Ishikawa (cell line): Measurements from ENCODE around the gene SERPINA12.

Experiments
- CEBPB ChIP-seq: IDR thresholded peaks from 2 replicates; pipeline ENCODE4 v1.6.1; 2012
- TAF1 ChIP-seq: IDR thresholded peaks from 2 replicates; pipeline ENCODE4 v1.6.1; 2012; ENCODE audit warnings: low read depth, mild to moderate bottlenecking
- TEAD4 ChIP-seq: IDR thresholded peaks from 2 replicates; pipeline ENCODE4 v1.6.1; 2012
- YY1 ChIP-seq: IDR thresholded peaks from 2 replicates; pipeline ENCODE4 v1.6.1; 2012; ENCODE audit warnings: low read depth
- ZBTB7A ChIP-seq: IDR thresholded peaks from 2 replicates; pipeline ENCODE4 v1.6.1; 2012; ENCODE audit warnings: low read depth
- TF ChIP-seq, protein P1 (sequence below): IDR thresholded peaks from 2 replicates; pipeline ENCODE4 v1.6.1; 2012; ENCODE audit warnings: low read depth, mild to moderate bottlenecking
- TF ChIP-seq, protein P2 (sequence below): IDR thresholded peaks from 2 replicates; pipeline ENCODE4 v1.6.1; 2012

DNA sequence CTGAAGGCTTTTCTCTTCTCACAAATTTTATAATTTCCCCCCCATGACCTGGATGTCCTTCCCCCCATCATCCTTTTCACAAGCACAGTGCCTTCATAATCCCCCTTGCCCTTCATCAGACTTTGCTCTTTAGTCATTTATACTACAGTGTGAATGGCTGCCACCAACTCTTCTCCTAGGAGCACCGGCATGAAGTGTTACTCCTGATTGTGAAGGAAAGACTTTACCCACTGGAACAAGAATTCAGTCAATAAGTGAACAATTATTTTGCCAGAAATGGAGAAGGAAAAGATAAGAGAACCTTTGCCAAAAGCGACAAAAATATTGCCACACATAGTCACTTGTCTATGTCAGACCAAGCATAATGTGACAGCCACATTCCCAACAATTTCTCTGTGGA lies 38.2 kb downstream of the SERPINA12 start:
- TF ChIP-seq, protein P1, sequence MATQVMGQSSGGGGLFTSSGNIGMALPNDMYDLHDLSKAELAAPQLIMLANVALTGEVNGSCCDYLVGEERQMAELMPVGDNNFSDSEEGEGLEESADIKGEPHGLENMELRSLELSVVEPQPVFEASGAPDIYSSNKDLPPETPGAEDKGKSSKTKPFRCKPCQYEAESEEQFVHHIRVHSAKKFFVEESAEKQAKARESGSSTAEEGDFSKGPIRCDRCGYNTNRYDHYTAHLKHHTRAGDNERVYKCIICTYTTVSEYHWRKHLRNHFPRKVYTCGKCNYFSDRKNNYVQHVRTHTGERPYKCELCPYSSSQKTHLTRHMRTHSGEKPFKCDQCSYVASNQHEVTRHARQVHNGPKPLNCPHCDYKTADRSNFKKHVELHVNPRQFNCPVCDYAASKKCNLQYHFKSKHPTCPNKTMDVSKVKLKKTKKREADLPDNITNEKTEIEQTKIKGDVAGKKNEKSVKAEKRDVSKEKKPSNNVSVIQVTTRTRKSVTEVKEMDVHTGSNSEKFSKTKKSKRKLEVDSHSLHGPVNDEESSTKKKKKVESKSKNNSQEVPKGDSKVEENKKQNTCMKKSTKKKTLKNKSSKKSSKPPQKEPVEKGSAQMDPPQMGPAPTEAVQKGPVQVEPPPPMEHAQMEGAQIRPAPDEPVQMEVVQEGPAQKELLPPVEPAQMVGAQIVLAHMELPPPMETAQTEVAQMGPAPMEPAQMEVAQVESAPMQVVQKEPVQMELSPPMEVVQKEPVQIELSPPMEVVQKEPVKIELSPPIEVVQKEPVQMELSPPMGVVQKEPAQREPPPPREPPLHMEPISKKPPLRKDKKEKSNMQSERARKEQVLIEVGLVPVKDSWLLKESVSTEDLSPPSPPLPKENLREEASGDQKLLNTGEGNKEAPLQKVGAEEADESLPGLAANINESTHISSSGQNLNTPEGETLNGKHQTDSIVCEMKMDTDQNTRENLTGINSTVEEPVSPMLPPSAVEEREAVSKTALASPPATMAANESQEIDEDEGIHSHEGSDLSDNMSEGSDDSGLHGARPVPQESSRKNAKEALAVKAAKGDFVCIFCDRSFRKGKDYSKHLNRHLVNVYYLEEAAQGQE, result no peak
- TF ChIP-seq CEBPB (no peak), TAF1 (no peak), ZBTB7A (no peak), YY1 (no peak), TEAD4 (no peak)
- TF ChIP-seq, protein P2, sequence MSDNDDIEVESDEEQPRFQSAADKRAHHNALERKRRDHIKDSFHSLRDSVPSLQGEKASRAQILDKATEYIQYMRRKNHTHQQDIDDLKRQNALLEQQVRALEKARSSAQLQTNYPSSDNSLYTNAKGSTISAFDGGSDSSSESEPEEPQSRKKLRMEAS, result no peak
